K562 (cell line): Measurements from ENCODE around the gene SPDYE3. TPM values are rescaled to one million over a fixed set of nuclear protein-coding genes. Genes with fewer than 3 reads are reported as not detected.
"Not testable (repeated sequence)": the region's sequence is repeated elsewhere in the genome, so short reads cannot be mapped to it uniquely, and the experiment has no call there.

Source experiments
- ATAC-seq: fragments of 200-7000 bp; cut with Tn5 transposase; 3 replicates; pipeline ENCODE4 v1.9.1; 2020; ENCODE audit warnings: moderate library complexity
- BruUV-seq: library from RNA; stranded (reverse); fragments of 400-500 nt; replicated peaks from 2 replicates; lab custom pipeline; 2021; lab: Mats Ljungman, UMichigan
- CTCF ChIA-PET: fragments of 300-600 bp; formaldehyde crosslinking; extraction: SDS; loops from one replicate; lab custom pipeline; 2021; ENCODE audit warnings: low intra/inter-chr PET ratio; lab: Yijun Ruan, JAX
- POLR2A ChIA-PET: fragments of 300-600, 350-650 bp; sonication (Branson Sonifier 250); formaldehyde crosslinking; extraction: SDS; loops from one replicate; lab custom pipeline; 2021; ENCODE audit warnings: antibody characterized with exemption, inconsistent platforms; lab: Yijun Ruan, JAX
- DNase-seq, 4 experiments: peaks; one replicate each; pipeline versions ENCODE4 v3.0.0 to v3.0.0-alpha.2; 2011 to 2018; ENCODE audit warnings: low spot score in 3 of 4, mixed read lengths in 3 of 4; ENCODE audit errors: extremely low read depth in 1 of 4
- FAIRE-seq: peaks from 2 replicates; lab custom pipeline; 2011; peaks lifted over from hg19 to GRCh38; lab: Jason Lieb, UNC
- H2AFZ ChIP-seq: 2 replicates; pipeline ENCODE4 v1.6.0; 2011; ENCODE audit warnings: low read depth, low read length, control low read depth, inconsistent platforms
- H3K27ac ChIP-seq: fragments of 200-600 bp; 3 replicates; pipeline ENCODE4 v1.8.0; 2011; ENCODE audit warnings: low read depth, mild to moderate bottlenecking, control low read depth, inconsistent platforms, low read length, moderate library complexity, mixed read lengths; ENCODE audit errors: extremely low read depth
- H3K27me3 ChIP-seq, 2 experiments: fragments of 300-600 bp in 1 of 2; 2 replicates in 1 of 2; 3 replicates in 1 of 2; pipeline versions ENCODE4 v1.6.0 to v1.8.0; 2011; ENCODE audit warnings: inconsistent platforms in 2 of 2, low read length in 2 of 2, mild to moderate bottlenecking in 1 of 2, mixed read lengths in 1 of 2, moderate library complexity in 1 of 2; ENCODE audit not compliant: control insufficient read depth in 2 of 2, insufficient read depth in 2 of 2
- H3K36me3 ChIP-seq: fragments of 300-600 bp; 3 replicates; pipeline ENCODE4 v1.8.0; 2011; ENCODE audit warnings: mild to moderate bottlenecking, low read length, inconsistent platforms; ENCODE audit not compliant: control insufficient read depth, insufficient read depth
- H3K4me1 ChIP-seq, 2 experiments: fragments of 200-600 bp in 1 of 2; replicated peaks in 1 of 2; 2 replicates in 1 of 2; 3 replicates in 1 of 2; pipeline versions ENCODE4 v1.5.1 to v1.8.0; 2011; ENCODE audit warnings: inconsistent platforms in 2 of 2, low read length in 2 of 2, mild to moderate bottlenecking in 1 of 2, mixed read lengths in 1 of 2, moderate library complexity in 1 of 2; ENCODE audit not compliant: control insufficient read depth in 2 of 2, insufficient read depth in 2 of 2
- H3K4me2 ChIP-seq: 2 replicates; pipeline ENCODE4 v1.6.1; 2011; ENCODE audit warnings: low read length, control low read depth, inconsistent platforms, mixed read lengths; ENCODE audit not compliant: insufficient read depth
- H3K4me3 ChIP-seq: fragments of 200-600 bp; sonication (generic), shearing (Covaris generic); 2 replicates; pipeline ENCODE4 v1.5.1; 2016; ENCODE audit warnings: control low read depth, inconsistent platforms
- H3K79me2 ChIP-seq: fragments of 200-600 bp; 3 replicates; pipeline ENCODE4 v1.8.0; 2011; ENCODE audit warnings: low read length, inconsistent platforms; ENCODE audit not compliant: control insufficient read depth, insufficient read depth
- H3K9ac ChIP-seq, 2 experiments: 2 replicates each; pipeline versions ENCODE4 v1.6.0 to v1.6.1; 2011; ENCODE audit warnings: low read depth in 2 of 2, low read length in 2 of 2, control low read depth in 1 of 2, inconsistent platforms in 1 of 2, mild to moderate bottlenecking in 1 of 2, mixed read lengths in 1 of 2; ENCODE audit not compliant: insufficient read depth in 1 of 2
- H3K9me1 ChIP-seq: one replicate; pipeline ENCODE4 v1.6.0; 2011; ENCODE audit warnings: inconsistent platforms, mild to moderate bottlenecking, low read length, moderate library complexity; ENCODE audit not compliant: control insufficient read depth, insufficient read depth
- H3K9me3 ChIP-seq: replicated peaks from 2 replicates; pipeline ENCODE4 v1.5.1; 2011; ENCODE audit warnings: low read depth, low read length, inconsistent platforms; ENCODE audit not compliant: control insufficient read depth, insufficient read depth
- H4K20me1 ChIP-seq: replicated peaks from 2 replicates; pipeline ENCODE4 v1.6.1; 2011; ENCODE audit warnings: low read length, inconsistent platforms, mixed read lengths; ENCODE audit not compliant: control insufficient read depth, insufficient read depth
- WGBS: fragments of 100-300 bp; shearing (Covaris generic); methylation state at CpG from one replicate; pipeline ENCODE4 v1.1.6; 2016; ENCODE audit warnings: low coverage, mixed read lengths; ENCODE audit not compliant: insufficient coverage; ENCODE audit errors: missing lambda C conversion rate; 5-methylcytosine and 5-hydroxymethylcytosine counted together
- in situ Hi-C: fragments of 300-500 bp; cut with MboI; formaldehyde crosslinking; loops from 4 replicates; pipeline ENCODE4 v1.15.0; 2018; ENCODE audit warnings: inconsistent platforms, mixed read lengths
- intact Hi-C: fragments of 100-400 bp; cut with micrococcal nuclease; formaldehyde crosslinking; loops from 2 replicates; pipeline ENCODE4 v1.14.2; 2022
- polyA plus RNA-seq, 8 experiments: library from polyadenylated mRNA; depleted of rRNA in 4 of 8; stranded (reverse) in 5 of 8; unstranded in 3 of 8; fragments of >200 nt; fragmentation: Nextera tagmentation in 2 of 8; fragmentation: Illumina TruSeq in 1 of 8; extraction: Ambion mirVana in 2 of 8; extraction: Trizol in 1 of 8; gene quantifications; 2 replicates each; pipeline versions ENCODE4 v1.2.1 to v1.2.3, GENCODE V29; 2011 to 2014; ENCODE audit warnings: inconsistent platforms in 1 of 8, missing spikeins in 1 of 8
- total RNA-seq, 7 experiments: library from RNA; depleted of rRNA in 6 of 7; stranded (reverse); fragments of >200 nt in 6 of 7; fragmentation: Illumina TruSeq in 2 of 7; extraction: Trizol in 2 of 7; gene quantifications; 2 replicates each; pipeline versions ENCODE4 v1.2.1 to v1.2.3, GENCODE V29; 2011 to 2021; ENCODE audit warnings: low replicate concordance in 1 of 7

The SPDYE3 gene
- total and polyA plus RNA-seq, 9 of the 15 experiments (the other 6 are each of a cell fraction or from before 2014, with no cell fraction given), result 0.04 to 3.3 (median 1.2) TPM; not detected in 6

GRCh38 chr7:100338083-100338696 is 30.7 kb downstream of the SPDYE3 start:
- TSS peak; percentile 38 for BruUV-seq
- not testable (repeated sequence) for H3K4me2 ChIP-seq, ATAC-seq

DNA sequence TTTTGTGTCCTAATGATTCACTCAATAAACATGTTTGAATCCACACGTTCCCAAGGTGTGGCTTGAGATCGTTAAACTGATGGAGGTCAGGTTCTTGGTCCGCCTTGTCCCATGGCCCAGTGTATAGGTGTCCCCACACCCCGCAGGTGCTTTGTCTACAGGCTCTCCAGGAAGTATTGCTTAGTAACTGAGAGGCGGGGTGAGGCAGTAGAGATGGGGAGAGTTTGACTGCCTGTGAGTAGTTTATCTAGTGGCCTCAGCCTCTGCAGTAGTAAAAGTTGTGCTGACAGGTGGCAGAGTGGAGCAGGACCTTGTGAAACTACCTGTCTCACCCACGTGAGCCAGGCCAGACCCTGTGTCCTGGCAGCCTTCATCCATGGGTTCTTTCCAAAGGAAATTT is 33.8 kb downstream of the SPDYE3 start:
- 58% methylated on average over 6 of the region's 6 CpGs for WGBS
- H3K4me3 ChIP-seq, H3K27ac ChIP-seq, CTCF ChIA-PET, intact Hi-C loops, FAIRE-seq, H3K9ac ChIP-seq, BruUV-seq, POLR2A ChIA-PET, H2AFZ ChIP-seq, H3K27me3 ChIP-seq, H3K9me1 ChIP-seq, H4K20me1 ChIP-seq, H3K4me2 ChIP-seq, H3K9me3 ChIP-seq: not testable (repeated sequence)
- 0 out of 3 replicates have a peak, but pooled peaks have one; percentile 2 for ATAC-seq
- Histone ChIP-seq H3K36me3 (peaks cover 69% of the 10 kb centered on the region), H3K4me1 (peaks cover 9 to 18% of the 10 kb centered on the region in 2 experiments; a peak in 4 of 5 replicates), H3K79me2 (peaks cover 51% of the 10 kb centered on the region)
- in situ Hi-C loops, result loop anchor here (5.0 kb wide), 1 partner anchor 124 kb away; the partner anchor contains the start of gene PVRIG
- peak in 1 of 4 experiments; percentile 36 for DNase-seq

More at GRCh38 chr7:100338083-100338696, 30.7 kb downstream of the SPDYE3 start:
- Histone ChIP-seq H3K79me2 (peaks cover 64% of the 10 kb centered on the region), H3K4me1 (peaks cover 0 to 16% of the 10 kb centered on the region in 2 experiments; a peak in 4 of 5 replicates), H3K36me3 (peaks cover 51% of the 10 kb centered on the region)
- H3K27ac ChIP-seq, CTCF ChIA-PET, DNase-seq, H2AFZ ChIP-seq, H4K20me1 ChIP-seq, H3K4me3 ChIP-seq, H3K9me1 ChIP-seq, intact Hi-C loops, H3K9ac ChIP-seq, H3K9me3 ChIP-seq, POLR2A ChIA-PET, in situ Hi-C loops, FAIRE-seq, H3K27me3 ChIP-seq: not testable (repeated sequence)
- WGBS, result 88% methylated on average over 13 of the region's 15 CpGs
